GM19452 (cell line): Measurements from ENCODE around the gene MT1HL1.
"Not testable (repeated sequence)": the region's sequence is repeated elsewhere in the genome, so short reads cannot be mapped to it uniquely, and the experiment has no call there.

Source experiments
- ATAC-seq: cut with Tn5 transposase; IDR thresholded peaks from one replicate; pipeline ENCODE4 v1.9.1; 2021; ENCODE audit not compliant: unreplicated experiment

MT1HL1 gene

GRCh38 chr1:236979149-236979900, 24.9 kb downstream of the MT1HL1 start:
- ATAC-seq: no peak

- ATAC-seq: no peak
Measured at GRCh38 chr1:236978740-236979139, 25.5 kb downstream of the MT1HL1 start.

- no peak for ATAC-seq
Measured at GRCh38 chr1:236975461-236975860, 28.8 kb downstream of the MT1HL1 start.

GRCh38 chr1:236974025-236974424, 30.2 kb downstream of the MT1HL1 start:
- not testable (repeated sequence) for ATAC-seq

GRCh38 chr1:236966636-236967035, 37.6 kb downstream of the MT1HL1 start:
- no peak for ATAC-seq

GRCh38 chr1:236963920-236964319, 40.3 kb downstream of the MT1HL1 start:
- no peak for ATAC-seq

- no peak for ATAC-seq
Measured at GRCh38 chr1:236959112-236959511, 45.1 kb downstream of the MT1HL1 start.

GRCh38 chr1:236957235-236957634, 47.0 kb downstream of the MT1HL1 start:
- no peak for ATAC-seq
